Right lobe of liver (tissue), 4 donors: ENCODE data around the gene KCNA2.

Experiments
- CTCF ChIP-seq, 4 donors: fragments of 200-600 bp in 3 of 4; fragments of 450-650 bp in 1 of 4; IDR thresholded peaks; one replicate each; pipeline versions ENCODE4 v1.5.1 to v1.8.0; 2016 to 2022; ENCODE audit warnings: antibody characterized with exemption in 4 of 4, mild to moderate bottlenecking in 2 of 4
- POLR2A ChIP-seq: fragments of 450-650 bp; IDR thresholded peaks from one replicate; pipeline ENCODE4 v1.6.1; 2017; ENCODE audit warnings: antibody characterized with exemption, mild to moderate bottlenecking
- donor health status: DM: no; HTN: no; CAD: no.
- donor health status: DM: no; HTN: no; CAD: no.
- donor health status: DM: no; HTN: yes; CAD: no.

- TF ChIP-seq CTCF (IDR thresholded peaks at IDR 0.05), result no peak
- TF ChIP-seq POLR2A, result no peak
Observed at GRCh38 chr1:110563089-110563488, 43.1 kb downstream of the KCNA2 start.
